Tibial nerve (tissue), 4 donors: ENCODE data around the gene FIGNL1. TPM values are rescaled to one million over a fixed set of nuclear protein-coding genes. Genes with fewer than 3 reads are reported as not detected.

Experiments used
- DNase-seq, 2 donors: peaks; one replicate each; pipeline ENCODE4 v3.0.0-alpha.2; 2019; ENCODE audit warnings: low spot score in 2 of 2
- H3K27ac ChIP-seq, 4 donors: fragments of 200-600 bp; sonication (generic) in 3 of 4; one replicate each; pipeline ENCODE4 v1.5.1; 2017 to 2019; ENCODE audit warnings: mild to moderate bottlenecking in 1 of 4
- H3K27me3 ChIP-seq, 2 donors: fragments of 200-600 bp; sonication (generic) in 1 of 2; one replicate each; pipeline versions ENCODE4 v1.5.1 to v1.6.0; 2017 to 2019
- H3K36me3 ChIP-seq, 3 donors: fragments of 200-600 bp; sonication (generic); one replicate each; pipeline ENCODE4 v1.5.1; 2018 to 2019
- H3K4me1 ChIP-seq, 4 donors: fragments of 200-600 bp; sonication (generic) in 3 of 4; one replicate each; pipeline ENCODE4 v1.5.1; 2017 to 2019
- H3K4me3 ChIP-seq, 4 donors: fragments of 200-600 bp; sonication (generic) in 3 of 4; one replicate each; pipeline ENCODE4 v1.5.1; 2017 to 2019; ENCODE audit warnings: mild to moderate bottlenecking in 1 of 4, moderate library complexity in 1 of 4
- H3K9me3 ChIP-seq, 4 donors: fragments of 200-600 bp; sonication (generic) in 3 of 4; one replicate each; pipeline ENCODE4 v1.5.1; 2017 to 2019
- EP300 ChIP-seq, 2 donors: sonication (generic); formaldehyde crosslinking; IDR thresholded peaks; one replicate each; pipeline ENCODE4 v1.6.1; 2017; ENCODE audit warnings: antibody characterized with exemption in 2 of 2, mild to moderate bottlenecking in 1 of 2
- POLR2A ChIP-seq, 2 donors: fragments of 450-650 bp; IDR thresholded peaks; one replicate each; pipeline ENCODE4 v1.6.1; 2017; ENCODE audit warnings: antibody characterized with exemption in 2 of 2, mild to moderate bottlenecking in 2 of 2, moderate library complexity in 2 of 2
- WGBS, 2 donors: methylation state at CpG; one replicate each; pipeline ENCODE4 v1.1.5; 2018; 5-methylcytosine and 5-hydroxymethylcytosine counted together
- total RNA-seq, 4 donors: library from RNA; depleted of rRNA; stranded (reverse); fragments of >200 nt; gene quantifications; one replicate each; pipeline ENCODE4 v1.1.0, GENCODE V29; 2016
- TF ChIP-seq, protein P1 (sequence below), 5 experiments: fragments of 200-600 bp in 3 of 5; fragments of 450-650 bp in 2 of 5; sonication (generic) in 3 of 5; IDR thresholded peaks; one replicate each; pipeline ENCODE4 v1.5.1; 2016 to 2019; ENCODE audit warnings: antibody characterized with exemption in 5 of 5, mild to moderate bottlenecking in 3 of 5, moderate library complexity in 2 of 5

The FIGNL1 gene
- total RNA-seq, 4 donors from 2014 or later: 4.6 to 9.6 (median 6.6) TPM

DNA sequence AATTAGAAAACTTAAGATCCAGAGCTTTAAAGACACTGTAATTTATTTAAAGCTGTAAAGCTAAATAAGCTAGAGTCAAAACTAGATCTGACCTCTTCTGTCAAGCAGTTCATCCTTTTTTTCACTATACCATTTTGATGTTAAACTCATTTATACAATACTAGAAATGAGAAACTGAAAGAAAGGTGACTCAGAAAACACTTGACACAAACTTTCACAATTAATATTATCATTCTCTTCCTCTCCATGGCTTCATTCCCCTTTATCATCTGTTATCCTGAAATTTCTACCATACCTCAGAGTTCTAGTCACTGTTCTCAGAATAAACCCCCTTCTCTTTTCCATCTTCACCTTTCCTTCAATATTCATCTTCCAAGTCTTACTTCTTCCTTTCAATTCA, 1.3 kb downstream of the FIGNL1 start:
- DNase-seq: no peak
- Histone ChIP-seq H3K4me1 (peaks cover 0 to 17% (median 11%) of the 10 kb centered on the region in 4 donors), H3K36me3 (peaks cover 0 to 24% (median 0%) of the 10 kb centered on the region in 3 donors), H3K27me3 (no peaks in the 10 kb centered on the region), H3K4me3 (no peak overlapping the region), H3K9me3 (no peaks in the 10 kb centered on the region), H3K27ac (no peak overlapping the region)
- no peak for TF ChIP-seq EP300 (IDR thresholded peaks at IDR 0.05)
- TF ChIP-seq POLR2A (IDR thresholded peaks at IDR 0.05): no peak
- TF ChIP-seq, protein P1, sequence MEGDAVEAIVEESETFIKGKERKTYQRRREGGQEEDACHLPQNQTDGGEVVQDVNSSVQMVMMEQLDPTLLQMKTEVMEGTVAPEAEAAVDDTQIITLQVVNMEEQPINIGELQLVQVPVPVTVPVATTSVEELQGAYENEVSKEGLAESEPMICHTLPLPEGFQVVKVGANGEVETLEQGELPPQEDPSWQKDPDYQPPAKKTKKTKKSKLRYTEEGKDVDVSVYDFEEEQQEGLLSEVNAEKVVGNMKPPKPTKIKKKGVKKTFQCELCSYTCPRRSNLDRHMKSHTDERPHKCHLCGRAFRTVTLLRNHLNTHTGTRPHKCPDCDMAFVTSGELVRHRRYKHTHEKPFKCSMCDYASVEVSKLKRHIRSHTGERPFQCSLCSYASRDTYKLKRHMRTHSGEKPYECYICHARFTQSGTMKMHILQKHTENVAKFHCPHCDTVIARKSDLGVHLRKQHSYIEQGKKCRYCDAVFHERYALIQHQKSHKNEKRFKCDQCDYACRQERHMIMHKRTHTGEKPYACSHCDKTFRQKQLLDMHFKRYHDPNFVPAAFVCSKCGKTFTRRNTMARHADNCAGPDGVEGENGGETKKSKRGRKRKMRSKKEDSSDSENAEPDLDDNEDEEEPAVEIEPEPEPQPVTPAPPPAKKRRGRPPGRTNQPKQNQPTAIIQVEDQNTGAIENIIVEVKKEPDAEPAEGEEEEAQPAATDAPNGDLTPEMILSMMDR (IDR thresholded peaks at IDR 0.05): no peak

- 81 to 86% methylated on average over 4 of the region's 4 CpGs for WGBS, 2 donors
- H3K4me1 ChIP-seq: peaks cover 0 to 17% (median 11%) of the 10 kb centered on the region in 4 donors
- H3K27me3 ChIP-seq: no peaks in the 10 kb centered on the region
- no peak for DNase-seq
- TF ChIP-seq EP300 (IDR thresholded peaks at IDR 0.05): no peak
- TF ChIP-seq, protein P1 (IDR thresholded peaks at IDR 0.05): no peak
- TF ChIP-seq POLR2A (IDR thresholded peaks at IDR 0.05): no peak
- no peak overlapping the region for H3K27ac ChIP-seq
- peaks cover 0 to 32% (median 0%) of the 10 kb centered on the region in 3 donors for H3K36me3 ChIP-seq
- no peak overlapping the region for H3K4me3 ChIP-seq
- no peaks in the 10 kb centered on the region for H3K9me3 ChIP-seq
Observed at GRCh38 chr7:50446542-50446960, 3.6 kb downstream of the FIGNL1 start.

GRCh38 chr7:50436133-50436806, 13.9 kb downstream of the FIGNL1 start:
- Histone ChIP-seq H3K9me3 (no peaks in the 10 kb centered on the region), H3K27me3 (no peaks in the 10 kb centered on the region), H3K36me3 (peaks cover 0 to 41% (median 0%) of the 10 kb centered on the region in 3 donors), H3K4me3 (no peak overlapping the region), H3K4me1 (no peaks in the 10 kb centered on the region), H3K27ac (no peak overlapping the region)
- WGBS, 2 donors: 76 to 81% methylated on average over 3 of the region's 3 CpGs
- no peak for DNase-seq
- TF ChIP-seq, protein P1 (IDR thresholded peaks at IDR 0.05): no peak
- TF ChIP-seq EP300 (IDR thresholded peaks at IDR 0.05): no peak
- TF ChIP-seq POLR2A (IDR thresholded peaks at IDR 0.05): no peak

- no peaks in the 10 kb centered on the region for H3K36me3 ChIP-seq
- no peak for DNase-seq
- no peaks in the 10 kb centered on the region for H3K9me3 ChIP-seq
- H3K27ac ChIP-seq: no peak overlapping the region
- 55 to 61% methylated on average over 4 of the region's 4 CpGs for WGBS, 2 donors
- H3K4me3 ChIP-seq: no peak overlapping the region
- H3K4me1 ChIP-seq: no peaks in the 10 kb centered on the region
- TF ChIP-seq POLR2A (IDR thresholded peaks at IDR 0.05): no peak
- TF ChIP-seq EP300 (IDR thresholded peaks at IDR 0.05): no peak
- TF ChIP-seq, protein P1 (IDR thresholded peaks at IDR 0.05): no peak
- H3K27me3 ChIP-seq: no peaks in the 10 kb centered on the region
Observed at GRCh38 chr7:50431722-50432305, 18.3 kb downstream of the FIGNL1 start.

- Histone ChIP-seq H3K4me1 (no peaks in the 10 kb centered on the region), H3K27me3 (no peaks in the 10 kb centered on the region), H3K27ac (no peak overlapping the region), H3K4me3 (no peak overlapping the region), H3K36me3 (no peaks in the 10 kb centered on the region), H3K9me3 (no peaks in the 10 kb centered on the region)
- 57 to 67% methylated on average over 2 of the region's 2 CpGs for WGBS, 2 donors
- TF ChIP-seq, protein P1 (IDR thresholded peaks at IDR 0.05): no peak
- no peak for TF ChIP-seq EP300 (IDR thresholded peaks at IDR 0.05)
- no peak for TF ChIP-seq POLR2A (IDR thresholded peaks at IDR 0.05)
- no peak for DNase-seq
Observed at GRCh38 chr7:50431316-50431715, 18.8 kb downstream of the FIGNL1 start.
